Brain pericyte (primary cell): ENCODE results near the gene ERC2.

Experiments used
- DNase-seq: peaks from one replicate; pipeline ENCODE4 v3.0.0-alpha.2; 2012; ENCODE audit warnings: low read depth, low spot score

The ERC2 gene

DNA sequence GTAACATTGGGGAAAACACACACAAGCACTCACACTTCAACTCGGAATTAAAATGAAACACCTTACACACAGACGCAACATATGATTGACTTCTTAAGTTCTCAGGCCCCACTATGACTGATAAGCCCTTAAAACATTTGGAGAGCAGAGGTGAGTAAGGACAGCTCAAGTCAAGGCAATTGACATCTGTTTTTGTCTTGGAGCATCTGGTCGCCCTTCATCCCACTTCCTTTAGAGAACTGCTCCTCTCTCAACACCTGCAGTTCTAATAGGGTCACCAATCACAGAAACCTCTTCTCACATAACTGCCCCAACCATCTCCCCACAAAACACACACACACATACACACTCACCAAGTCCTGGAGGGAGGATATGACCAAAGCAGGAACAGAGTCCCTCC, 43.4 kb downstream of the ERC2 start:
- DNase-seq: no peak

DNA sequence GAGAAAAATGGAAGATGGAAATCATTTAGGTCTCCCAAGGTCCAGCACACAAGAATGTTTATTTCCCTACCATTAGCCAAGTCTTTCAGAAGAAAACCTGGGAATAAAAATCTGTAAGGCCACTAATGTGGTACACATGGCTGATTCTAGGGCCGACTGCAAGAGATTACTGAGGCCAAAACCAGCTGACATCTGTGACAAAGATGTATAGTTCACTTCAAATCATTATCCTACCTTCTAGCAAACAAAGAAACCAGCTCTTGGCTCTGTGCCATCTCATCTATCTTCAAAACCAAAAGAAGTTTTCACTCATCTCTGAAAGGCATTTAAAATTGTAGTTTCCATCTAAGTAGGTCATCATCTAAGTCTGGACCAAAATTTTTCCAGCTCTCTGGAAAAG, 43.9 kb downstream of the ERC2 start:
- DNase-seq: no peak

DNA sequence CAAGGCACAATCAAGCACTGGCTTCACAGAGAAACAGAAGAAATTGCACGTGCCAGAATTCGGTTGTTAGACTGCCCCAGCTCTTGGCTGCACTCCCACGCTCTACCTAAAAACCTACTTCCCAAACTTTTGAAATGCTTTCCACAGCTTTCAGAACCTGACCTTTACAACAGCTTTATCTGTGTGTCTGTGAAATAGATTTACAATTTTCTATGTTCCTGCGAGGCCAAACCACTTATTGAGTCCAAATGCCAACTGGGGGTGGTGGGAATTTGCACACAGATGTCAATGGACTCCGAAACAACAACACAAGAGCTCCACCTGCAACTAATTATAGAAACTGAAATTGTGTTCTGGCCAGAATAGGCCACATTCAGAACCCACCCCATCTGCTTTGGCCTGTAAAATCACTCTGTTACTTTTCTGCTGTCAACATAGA, 44.6 kb downstream of the ERC2 start:
- DNase-seq: no peak

DNA sequence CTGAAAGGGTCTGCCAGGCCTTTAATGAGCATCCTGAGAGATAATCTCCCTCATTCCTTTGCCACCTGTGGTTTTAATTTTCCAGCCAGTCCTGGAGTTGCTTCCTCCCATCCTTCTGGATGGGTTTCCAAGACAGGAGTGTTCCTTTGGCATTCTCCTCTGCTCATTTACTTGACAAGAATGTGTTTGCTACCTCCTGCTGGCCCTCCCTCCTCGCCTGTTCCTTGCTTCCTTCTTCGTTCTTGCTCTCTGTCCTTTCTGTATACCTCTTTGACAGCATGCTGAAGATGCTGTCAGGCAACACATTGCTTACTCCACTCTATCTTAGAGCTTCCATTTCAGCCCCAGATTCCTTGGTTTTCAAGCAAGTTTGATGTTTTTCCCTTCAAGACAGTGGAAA, 46.0 kb downstream of the ERC2 start:
- DNase-seq: no peak

DNA sequence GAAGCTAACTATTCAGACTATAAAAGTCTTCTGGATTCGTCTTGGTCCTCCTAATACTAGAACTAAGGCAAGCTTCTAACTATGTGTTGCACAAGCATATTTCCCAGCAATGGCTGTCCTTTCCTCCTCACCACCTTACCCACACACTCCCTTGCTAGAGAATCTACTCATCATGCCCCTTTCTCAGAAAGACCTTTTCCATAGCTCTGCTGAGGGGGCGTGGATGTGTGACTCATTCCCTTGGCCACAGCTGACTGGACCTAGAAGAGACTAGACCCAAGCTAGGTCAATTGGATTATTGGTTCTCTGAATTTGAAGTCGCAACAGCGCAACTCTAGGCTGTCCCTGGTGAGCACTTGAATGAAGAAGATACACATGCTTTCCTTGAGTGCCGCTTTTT, 47.1 kb downstream of the ERC2 start:
- DNase-seq: no peak

DNA sequence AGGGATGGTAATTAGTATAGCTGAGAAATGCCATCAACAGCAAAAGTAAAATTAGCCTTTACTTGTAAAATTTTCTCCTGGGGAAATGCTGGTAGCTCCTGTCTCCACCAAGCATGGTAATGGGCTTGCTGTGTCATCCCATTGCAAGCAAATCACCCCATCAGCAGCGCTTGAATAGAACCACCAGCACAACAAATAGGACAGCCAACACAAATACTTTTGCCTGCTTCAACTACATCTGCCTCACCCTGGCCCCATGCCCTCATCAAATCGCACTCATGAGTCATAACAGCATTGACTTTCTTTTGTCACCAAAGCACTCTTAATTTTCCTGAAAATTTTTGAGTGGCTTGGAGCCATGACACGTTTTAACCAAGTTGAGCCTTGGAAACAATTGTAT, 52.6 kb downstream of the ERC2 start:
- DNase-seq: no peak

DNA sequence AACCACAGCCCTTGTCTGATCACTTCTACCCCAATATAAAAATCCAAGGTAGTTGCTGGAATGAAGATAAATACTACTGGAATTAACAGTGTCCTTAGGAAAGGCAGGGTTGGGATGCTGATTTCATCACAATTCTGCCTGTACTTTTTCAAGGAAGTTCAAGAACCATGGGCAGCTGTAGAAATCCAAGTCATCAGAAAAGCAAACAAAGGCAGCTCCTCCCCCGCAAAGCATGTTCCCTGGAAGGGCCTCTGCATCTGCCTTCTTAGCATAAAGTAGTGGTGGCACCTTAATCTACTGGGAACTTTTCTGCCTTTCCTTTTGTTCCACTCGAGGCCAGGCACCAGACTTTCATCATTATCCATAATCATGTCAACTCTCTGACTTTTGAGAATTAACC, 54.4 kb downstream of the ERC2 start:
- DNase-seq: no peak

DNA sequence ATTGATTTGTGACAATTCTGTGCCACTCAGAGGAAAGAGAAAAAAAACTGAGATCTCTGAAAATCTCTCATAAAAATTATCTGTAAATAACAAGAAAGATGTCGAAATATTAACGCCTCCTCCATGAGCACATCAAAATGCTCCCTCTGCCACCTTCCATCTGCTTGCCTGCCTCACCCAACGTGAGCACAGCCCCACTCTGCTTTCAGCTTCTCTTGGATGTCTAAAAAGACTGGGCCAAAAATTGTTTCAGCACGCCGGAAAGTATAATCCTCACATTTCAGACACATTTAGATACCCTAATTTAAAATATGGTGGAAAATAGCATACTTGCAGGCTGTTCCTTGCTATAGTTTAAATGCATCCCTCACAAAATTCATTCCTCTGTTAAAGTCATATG, 57.1 kb downstream of the ERC2 start:
- DNase-seq: no peak

DNA sequence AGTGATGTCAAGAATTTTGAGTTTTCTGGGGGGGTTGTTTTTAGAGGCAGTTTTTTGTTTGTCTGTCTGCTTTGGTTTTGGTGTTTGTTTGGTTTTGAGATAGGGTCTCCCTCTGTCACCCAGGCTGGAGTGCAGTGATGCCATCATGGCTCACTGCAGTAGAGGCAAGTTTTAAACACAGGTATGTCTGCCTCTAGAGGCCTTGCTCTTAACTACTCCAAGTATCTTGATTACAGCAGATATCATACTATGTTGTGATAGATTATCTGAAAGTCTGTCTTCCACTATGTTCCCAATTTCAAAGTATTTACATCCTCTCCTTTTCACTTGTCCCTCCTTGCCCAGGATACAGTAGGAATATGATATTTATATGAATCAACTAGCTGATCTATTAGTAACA, 57.7 kb downstream of the ERC2 start:
- DNase-seq: no peak

DNA sequence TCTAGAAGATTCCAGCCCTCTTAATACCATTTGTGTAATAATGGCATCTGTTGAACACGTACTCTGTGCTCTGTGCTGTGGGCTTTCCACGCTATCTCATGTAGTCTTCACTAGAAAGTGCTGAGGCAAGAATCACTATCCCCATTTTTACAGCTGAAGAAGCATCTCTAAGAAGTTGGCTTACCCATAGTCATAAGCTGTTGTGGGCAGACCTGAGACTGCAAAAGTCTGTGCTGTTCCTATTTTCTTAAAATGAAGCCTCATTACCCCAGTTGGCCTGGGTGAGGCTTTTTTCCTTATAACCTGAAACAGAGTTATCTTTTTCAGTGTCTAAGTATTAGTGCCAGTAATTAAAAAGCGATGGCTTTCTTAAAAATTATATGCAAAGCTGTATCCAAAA, 58.5 kb downstream of the ERC2 start:
- DNase-seq: no peak

DNA sequence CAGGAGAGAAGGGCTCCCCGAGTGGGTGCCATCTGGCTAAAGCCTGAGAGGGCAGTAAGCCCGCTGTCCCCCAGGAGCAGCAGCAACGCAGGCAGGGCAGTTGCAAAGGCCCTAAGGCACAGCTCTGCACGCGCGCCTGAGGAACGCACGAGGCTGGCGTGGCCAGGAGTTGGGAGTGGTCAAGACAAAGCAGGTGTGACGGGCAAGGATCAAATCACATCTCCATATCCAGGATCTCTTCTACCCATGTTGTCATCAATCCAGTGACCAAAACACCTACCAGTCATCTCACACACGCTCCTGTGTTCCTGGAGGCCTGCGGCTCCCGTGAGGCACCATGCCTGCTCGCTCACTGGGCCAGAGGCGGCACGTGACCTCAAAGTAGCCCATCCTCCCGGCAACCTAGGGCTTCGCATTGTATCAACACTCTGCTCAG, 59.5 kb downstream of the ERC2 start:
- DNase-seq: no peak

DNA sequence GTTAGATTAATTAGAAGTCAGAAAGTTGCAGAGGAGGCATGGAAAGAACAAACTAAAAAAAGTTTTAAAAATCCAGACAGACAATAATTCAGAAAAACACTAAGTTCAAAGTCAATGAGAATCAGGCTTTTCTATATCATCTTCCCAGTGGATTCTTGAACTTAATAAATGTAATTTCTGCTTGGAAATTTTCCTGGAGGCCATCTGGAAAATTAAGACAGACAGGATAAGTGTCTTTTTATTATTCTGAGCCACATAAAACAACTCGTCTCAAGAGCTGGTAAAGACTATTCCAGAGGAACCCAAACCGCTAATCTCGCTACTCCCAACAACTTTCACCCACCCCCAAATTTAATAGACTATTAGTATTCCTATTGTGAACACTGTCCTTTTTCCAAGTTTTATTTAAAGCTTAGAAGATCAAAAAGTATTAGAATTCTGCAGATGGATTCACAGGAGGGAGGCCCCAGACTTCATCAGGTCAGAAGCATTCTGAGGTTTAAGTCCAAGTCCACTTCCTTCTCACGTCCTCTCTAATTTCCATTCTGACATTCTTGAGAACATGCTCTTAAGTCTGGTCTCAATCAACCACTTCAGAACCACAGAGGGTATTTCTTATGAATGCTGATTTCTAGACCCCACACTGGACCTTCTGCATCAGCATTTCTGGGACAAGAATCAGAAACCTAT, 61.3 kb downstream of the ERC2 start:
- DNase-seq: no peak

DNA sequence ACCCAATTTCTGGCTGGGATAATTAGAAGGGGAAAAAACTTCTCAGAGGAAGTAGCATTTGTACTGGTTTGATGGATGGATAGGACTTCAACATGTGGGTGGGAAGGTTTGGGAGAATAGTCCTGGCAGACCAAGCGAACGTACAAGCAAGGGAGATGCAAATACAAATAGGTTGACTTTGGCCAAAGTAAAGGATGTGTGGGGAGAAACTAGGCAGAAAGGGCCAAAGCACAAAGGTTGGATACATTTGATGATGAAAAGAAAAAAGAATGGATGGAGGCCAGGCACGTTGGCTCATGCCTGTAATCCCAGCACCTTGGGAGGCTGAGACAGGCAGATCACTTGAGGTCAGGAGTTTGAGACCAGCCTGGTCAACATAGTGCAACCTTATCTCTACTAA, 63.4 kb downstream of the ERC2 start:
- no peak for DNase-seq

DNA sequence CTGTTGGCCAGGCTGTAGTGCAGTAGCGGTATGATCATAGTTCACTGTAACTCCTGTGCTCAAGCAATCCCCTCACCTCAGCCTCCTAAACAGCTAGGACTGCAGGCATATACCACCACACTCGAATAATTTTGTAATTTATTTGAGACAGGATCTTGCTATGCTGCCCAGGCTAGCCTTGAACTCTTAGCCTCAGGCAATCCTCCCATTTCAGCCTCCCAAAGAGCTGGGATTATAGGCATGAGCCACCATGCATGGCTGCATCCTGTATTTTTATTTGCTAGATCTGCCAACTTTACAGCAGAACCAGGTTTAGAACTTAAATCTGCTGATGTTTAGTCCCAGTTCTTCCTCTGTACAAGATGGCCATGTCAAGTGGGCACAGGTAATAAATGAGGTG, 69.6 kb downstream of the ERC2 start:
- DNase-seq: no peak

DNA sequence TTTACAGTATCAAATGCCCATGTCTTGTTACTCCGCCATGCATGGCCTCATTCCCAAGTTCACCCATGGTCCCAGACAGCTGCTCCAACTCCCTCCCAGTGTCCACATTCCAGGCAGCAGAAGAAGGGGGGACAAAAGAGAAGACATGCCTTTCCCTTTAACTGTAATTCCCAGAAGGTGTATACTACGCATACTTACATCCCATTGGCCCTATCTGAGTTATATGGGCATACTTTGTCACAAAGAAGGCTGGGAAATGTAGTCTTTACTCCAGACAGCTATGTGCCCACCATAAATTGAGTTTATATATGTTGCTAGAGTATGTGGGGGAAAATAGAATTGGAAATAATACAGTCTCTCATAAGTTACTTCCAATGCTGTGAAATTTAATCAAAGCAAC, 70.5 kb downstream of the ERC2 start:
- no peak for DNase-seq

DNA sequence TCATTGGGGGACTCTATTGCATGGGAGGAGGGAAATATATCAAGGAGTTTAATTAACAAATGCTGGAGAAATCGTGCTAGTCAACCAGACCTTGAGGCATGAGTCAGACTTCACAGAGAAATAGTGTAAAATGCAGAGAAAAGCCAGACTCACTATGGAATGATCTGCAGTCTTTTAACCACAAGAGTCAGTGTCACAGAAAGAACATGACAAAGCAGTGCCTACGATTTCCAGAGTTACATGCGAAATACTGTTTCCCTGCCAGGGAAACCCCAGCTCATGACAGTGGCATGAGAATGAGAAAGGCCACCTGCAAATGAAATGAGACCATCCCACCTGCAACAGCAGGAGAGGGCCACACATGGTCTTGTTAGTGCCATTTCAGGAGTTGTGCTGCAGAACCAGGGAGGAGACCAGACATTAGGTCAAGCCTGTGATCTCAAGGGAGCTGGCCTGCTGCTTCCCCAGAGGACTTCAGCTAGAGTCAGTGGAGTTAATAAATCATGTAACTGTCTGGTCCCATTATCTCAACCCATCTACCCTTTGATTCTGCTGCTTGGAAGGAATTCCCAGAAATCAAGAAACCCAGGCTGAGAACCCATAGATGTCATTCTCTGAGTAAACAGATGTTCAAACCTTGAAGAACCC, 79.0 kb downstream of the ERC2 start:
- DNase-seq: no peak

DNA sequence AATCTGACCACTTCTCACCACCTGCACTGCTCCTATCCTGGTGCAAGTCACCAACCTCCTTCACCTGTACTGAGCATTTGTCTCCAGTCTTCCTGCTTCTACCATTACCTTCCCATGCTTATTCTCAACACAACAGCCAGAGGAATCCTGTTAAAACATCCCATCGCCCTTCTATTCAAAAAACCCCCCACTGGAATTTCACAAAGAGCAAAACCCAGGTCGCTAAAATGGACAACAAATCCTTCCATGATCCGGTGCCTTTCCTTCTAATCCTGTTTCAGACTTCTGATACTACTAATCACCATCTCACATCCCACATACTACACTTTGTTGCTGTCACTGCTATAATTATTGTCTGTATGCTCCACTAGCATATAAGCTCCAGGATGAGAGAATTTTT, 85.2 kb downstream of the ERC2 start:
- DNase-seq: no peak

DNA sequence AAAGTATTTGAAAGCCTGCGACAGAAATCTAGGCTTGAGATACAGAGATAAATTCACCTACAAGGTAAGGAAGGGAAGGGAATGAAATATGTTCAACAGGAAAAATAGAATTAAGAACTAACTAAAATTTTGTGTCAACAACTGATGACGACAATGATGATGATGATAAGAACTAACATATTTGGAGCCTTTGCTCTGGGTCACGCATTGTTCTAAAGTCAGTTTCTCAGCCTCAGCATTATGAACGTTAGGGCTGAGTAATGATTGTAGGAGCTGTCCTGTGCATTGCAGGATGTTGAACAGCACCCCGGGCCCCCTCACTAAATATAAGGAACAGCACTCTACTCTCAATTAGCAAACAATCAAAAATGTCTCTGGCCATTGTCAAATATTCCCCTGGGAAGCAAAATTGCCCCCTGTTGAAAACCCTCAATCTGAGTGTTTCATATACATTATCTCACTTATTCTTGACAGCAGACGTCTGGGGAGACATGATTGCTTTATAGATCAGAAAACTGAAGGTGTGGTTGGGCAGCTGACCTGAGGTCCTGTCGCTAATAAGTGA, 88.5 kb downstream of the ERC2 start:
- no peak for DNase-seq

DNA sequence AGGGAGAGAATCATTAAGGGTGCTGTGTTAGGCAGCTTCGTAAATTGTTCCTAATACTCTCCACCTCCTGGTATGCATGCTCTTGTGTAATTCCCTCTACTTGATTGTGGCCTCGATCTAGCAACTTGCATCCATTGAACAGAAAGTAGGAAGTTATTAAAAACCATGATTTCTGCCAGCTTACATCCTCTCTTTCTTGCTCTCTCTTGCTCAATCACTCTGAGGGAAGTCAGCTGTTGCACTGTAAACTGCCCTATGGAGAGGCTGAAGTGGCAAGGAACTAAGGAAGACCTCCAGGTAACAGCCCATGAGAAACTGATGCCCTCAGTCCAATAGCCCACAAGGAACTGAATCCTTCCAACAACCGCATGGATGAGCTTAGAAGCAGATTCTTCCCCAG, 92.6 kb downstream of the ERC2 start:
- DNase-seq: no peak

DNA sequence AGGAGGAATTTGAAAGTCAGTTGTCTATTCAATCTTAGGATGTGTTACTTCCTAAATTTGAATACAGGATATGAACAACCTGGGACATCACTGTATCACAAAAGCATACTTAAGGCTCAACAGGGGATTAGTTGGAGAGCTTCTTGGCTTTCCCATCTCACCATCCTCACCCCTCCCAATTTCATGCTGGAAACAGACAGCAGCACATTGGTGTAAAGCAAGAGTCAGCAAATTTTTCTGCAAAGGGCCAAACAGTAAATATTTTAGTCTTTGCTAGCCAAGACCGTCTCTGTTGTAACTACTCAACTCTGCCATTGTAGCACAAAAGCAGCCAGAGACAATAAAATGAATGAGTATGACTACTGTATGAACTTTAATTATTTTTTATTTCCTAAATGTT, 94.9 kb downstream of the ERC2 start:
- no peak for DNase-seq

DNA sequence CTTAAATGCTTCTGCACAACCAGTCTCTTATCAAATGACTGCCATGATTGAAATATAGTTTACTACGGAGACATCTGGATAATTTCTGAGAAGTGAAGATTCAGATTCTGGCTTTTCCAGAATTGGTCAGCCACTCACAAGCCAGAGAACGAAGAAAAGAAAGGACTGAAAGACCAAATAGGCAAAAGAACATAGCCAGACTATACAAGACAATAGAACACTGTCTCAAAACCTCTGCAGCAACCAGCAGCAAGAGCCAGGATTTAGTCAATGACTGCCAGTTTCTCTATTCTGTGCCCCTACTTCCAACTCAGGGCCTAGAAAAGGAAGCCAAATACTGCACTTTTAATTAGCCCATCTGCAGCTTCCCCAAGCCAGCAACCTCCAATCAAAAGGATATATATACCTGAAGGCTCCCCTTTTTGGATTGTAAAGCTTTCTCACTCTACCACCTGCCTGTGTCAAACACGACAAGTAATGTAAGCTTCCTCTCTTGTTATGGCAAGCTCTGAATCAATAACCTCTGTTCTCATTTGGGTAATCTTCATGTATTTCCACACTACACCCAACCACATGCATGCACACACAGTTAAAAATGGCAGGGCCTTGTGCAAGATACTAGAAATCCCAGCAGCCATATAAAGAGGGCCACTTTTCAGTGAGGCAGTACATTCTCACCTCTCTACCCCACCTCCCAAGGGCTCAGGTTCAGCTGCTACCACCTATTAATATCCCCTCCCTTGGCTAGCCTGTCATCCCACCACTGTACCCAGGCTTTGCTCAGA, 97.1 kb downstream of the ERC2 start:
- DNase-seq: no peak

DNA sequence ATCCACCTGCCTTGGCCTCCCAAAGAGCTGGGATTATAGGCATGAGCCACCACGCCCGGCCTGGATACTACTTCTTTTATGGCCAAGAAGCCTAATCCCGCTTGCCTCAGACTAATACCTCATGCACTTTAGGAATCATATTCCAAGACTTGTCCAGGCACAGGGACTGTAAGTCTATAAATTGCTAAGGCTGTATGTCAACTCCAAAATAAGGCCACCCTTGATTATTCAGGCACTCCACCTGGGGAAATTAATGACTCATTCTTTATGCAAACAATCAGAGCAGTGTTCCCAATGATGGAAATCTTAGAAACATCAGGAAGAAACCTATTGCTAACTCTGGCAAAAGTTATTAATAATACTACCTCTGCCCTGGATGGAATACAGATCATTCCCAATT, 98.4 kb downstream of the ERC2 start:
- no peak for DNase-seq

DNA sequence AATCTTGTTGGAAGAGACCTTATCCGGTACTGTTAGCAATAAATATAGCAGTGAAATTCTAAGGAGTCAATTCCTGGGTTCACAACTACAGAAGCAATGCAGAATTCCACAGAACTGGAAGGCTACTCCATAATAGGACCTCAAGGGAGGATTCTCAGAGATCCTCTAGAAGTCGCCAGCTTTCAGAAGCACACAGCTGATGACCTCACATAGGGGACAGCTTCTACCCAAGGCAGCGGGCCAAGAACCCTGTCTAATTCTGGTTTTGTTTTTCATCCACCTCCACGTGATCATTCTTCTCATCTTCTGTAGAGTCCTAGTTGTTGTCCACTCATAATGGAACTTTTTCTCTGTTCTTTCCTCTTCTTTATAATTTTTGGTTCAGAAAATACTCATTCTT, 99.4 kb downstream of the ERC2 start:
- no peak for DNase-seq
